GM19324 (cell line): ENCODE results near the gene GFOD1.
A peak's percentile ranks its signal among the peaks of the same experiment; 100 is the strongest.

Source experiments
- ATAC-seq: cut with Tn5 transposase; IDR thresholded peaks from one replicate; pipeline ENCODE4 v1.9.1; 2021; ENCODE audit warnings: mild to moderate bottlenecking, moderate library complexity; ENCODE audit not compliant: unreplicated experiment, low FRiP score

The GFOD1 gene

DNA sequence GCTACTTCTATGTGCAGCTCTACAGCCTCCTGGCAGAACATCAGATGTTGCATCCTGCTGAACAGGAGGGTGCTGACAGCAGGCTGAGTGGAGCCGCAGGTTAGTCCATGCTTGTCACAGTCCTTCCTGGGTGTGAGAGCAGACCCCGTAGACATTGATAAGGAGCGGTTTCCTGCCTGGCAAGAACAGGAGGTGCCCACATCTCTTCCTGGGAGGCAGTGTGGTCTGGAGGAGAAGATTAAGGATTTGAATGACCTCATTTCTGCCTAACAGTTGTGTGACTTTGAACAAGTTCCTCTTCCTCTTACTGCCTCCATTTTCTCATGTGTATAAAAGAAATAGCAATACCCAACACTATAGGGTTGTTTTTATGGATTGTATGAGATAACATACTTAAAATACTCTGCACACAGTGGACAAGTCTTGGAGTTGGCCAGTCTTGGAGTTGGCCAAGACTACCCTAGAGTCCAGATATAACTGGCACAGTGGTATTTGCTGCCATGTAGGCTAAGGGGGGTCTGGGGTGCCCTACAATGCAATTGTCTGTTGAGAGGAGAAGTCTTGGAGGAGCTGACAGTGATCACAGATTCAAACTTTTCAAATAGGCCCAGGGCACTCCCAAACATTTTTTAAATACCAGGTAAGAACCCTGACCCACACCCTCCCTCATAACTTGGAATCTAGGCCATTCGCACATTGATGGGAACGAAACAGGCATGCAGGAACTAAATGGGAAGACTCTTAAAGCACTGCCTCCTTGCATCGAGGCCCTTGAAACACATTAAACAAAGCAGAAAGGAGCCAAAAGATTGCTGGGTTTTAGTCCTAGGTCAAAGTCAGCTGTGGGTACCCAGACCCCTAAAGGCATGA, 126.5 kb downstream of the GFOD1 start:
- ATAC-seq: no peak

DNA sequence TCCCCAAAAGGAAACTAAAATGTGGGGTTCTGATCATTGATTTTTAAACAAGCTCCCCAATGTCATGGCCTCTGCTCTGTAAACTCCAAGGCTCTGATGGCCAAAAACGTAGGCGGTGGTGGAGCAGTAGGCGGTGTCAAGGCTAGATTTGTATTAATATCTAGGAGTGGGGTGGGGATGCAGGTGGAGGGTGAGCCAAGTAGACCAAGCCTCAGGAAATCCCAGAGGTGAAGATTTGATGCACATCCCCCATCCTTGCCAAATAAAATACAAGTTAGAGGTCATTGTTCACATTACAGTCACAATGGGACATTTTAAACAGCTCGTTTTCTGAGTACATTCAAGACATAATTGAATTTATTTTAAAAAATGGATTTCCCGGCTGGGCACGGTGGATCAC, 128.1 kb downstream of the GFOD1 start:
- no peak for ATAC-seq

DNA sequence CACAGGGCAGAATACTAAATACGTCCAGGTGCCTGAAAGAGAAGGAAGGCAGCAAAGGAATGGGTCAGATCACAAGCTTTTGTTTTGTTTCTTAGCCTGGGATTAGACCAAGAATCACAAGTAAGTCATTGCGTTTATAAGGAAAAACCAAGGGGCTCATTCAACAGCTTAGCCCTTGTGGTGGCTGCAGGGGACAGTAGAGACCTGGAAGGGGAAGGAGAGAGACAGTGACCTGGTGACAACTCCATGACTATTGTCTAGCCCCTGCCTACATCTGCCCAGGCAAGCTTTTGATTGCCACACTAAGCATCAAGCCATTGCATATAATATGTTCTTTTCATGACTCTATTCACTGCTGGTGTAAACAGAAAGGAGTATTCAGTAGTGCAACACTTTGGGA, 128.9 kb downstream of the GFOD1 start:
- ATAC-seq: no peak

DNA sequence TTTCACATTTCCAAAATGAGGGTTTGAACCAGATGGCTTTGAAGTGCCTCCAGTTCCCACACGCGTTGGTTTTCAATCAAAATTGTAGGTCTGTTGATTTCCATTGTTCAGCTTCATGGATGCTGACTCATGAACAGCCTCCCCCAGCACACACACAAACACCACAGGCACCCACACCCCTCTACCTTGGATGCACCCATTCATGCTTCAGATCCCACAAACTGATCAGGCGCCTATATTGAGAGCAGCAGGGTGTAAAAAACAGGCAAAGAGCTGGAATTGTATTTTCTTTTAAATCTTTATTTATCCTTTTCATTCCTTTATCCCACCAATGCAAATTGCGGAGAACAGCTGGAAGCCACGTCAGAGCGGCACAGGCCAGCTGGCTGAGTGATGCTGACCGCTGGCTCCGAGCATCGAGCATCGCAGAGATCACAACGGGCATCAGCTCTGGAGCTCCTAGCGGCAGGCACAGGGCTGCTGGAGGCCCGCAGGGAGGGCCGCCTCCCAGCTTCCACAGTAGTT, 129.8 kb downstream of the GFOD1 start:
- no peak for ATAC-seq

GRCh38 chr6:13355999-13356785, 131.2 kb downstream of the GFOD1 start:
- peak; percentile 78 for ATAC-seq

DNA sequence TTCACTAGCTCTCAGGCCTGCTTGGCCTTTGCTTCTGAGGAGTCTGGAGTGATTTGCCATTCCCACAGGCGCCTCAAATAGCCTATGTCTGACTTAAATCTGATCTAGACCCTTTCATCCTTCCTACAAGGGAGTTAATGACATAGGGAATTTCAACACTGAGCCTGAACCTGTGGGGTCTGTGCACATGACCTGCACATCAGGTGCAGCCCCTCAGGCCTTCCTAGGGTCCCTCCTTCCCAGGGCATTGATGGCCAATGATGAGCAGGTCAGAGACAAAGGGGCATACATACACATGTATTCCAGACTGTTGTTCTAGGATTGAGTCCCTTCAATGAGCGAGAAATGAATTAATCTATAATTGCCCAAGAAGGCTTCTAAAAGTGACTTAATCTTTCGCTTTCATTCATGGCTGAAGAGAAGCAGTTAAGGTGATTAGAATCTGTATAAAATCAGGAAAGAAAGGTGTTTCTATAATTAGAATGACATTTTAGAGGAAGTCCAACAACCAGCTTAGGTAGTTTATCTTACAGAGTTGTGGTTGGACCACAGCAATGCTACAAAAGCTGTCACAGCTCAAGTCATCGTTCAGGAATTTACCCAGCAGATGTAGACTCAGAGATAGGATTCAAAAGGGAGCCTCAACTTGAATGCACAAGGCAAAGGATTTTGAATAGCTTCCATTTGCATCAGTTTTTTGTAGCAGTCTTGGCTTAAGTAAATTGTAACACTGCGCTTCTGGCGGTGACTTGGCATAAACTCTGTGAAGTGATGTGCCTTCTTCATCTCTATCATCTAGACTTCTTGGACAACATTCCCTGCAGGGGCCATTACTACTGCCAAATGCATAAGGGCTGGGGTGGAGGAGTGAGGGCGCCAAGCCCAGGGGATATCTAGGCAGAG, 132.1 kb downstream of the GFOD1 start:
- ATAC-seq: peak; percentile 34

- ATAC-seq: no peak
Measured at GRCh38 chr6:13354331-13355042, 132.9 kb downstream of the GFOD1 start.

DNA sequence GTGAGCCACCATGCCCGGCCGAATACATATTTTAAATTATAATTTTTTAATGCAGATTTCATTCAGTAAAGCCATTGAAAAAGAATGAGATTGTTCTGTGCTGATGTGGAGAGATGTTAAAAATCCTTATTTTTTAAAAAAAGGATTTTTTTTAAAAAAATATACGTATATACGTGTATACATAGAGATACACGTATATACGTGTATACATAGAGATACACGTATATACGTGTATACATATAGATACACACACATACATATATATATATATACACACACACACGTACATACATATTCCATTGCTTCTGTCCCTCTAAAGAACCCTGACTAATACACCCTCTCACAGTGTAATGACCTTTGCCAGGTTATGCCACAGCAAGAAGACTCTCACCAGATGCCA, 135.2 kb downstream of the GFOD1 start:
- ATAC-seq: no peak

DNA sequence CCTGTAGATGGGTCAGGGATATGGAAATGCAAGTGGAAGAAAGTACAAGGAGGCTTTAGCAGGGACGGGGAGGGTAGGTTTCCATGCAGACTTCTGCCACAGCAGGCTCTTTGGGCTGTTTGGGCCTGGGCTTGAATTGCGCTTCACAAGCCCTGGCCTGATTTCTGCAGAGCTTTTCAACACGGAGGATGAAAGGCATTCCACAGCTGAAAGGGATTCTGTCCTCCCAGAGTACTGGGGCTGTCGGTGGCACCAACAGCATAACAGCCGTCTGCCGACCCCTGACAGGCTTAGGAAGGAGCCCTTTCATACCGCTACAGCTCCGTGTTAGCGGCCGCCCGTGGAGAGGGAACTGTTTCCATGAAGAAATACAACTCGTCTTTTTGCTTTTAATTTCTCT, 136.1 kb downstream of the GFOD1 start:
- no peak for ATAC-seq

- no peak for ATAC-seq
Measured at GRCh38 chr6:13349811-13350506, 137.4 kb downstream of the GFOD1 start.

DNA sequence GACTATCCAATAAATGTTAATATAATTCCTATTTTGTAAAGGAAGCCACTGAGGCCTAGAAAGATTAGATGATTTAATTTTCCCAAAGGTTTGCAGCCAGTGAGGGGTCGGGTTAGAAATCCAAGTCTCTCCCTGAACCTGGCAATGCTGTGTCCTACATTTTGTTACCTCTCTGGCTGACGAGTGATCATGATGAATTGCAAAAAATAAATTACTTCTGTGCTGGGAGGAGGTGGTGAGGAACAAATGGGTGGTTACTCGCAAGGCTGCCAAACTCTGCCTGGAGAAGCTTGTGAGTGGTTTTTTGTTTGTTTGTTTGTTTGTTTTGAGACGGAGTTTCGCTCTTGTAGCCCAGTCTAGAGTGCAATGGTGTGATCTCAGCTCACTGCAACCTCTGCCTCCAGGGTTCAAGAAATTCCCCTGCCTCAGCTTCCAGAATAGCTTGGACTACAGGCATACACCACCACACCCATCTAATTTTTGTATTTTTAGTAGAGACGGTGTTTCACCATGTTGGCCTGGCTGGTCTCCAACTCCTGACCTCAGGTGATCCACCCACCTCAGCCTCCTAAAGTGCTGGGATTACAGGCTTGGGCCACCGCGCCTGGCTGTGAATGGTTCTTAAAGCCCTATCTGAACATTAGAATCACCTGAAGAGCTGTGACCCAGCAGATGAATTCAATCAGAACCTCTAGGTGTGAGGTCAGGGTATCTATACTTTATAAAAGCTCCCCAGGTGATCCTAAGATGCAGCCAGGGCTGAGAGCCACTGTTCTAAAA, 138.9 kb downstream of the GFOD1 start:
- ATAC-seq: no peak

DNA sequence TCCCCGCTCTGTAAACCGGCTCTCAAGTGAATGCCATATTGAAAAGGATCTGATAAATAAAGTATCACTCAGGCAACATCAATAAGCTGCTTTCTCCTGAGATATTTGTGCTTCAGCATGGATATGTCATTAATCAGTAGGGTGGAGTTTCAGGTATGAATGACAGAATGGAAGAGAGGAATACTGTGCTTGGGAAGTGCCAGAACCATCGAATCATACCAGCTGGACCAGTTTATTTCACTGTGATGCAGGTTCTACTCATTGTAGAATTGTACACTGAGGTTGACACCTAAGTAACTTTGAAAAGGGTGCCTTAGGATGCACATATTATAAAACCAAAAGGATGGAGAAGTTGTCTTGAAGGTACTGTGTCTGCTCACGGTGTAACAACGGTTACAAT, 141.2 kb downstream of the GFOD1 start:
- no peak for ATAC-seq

DNA sequence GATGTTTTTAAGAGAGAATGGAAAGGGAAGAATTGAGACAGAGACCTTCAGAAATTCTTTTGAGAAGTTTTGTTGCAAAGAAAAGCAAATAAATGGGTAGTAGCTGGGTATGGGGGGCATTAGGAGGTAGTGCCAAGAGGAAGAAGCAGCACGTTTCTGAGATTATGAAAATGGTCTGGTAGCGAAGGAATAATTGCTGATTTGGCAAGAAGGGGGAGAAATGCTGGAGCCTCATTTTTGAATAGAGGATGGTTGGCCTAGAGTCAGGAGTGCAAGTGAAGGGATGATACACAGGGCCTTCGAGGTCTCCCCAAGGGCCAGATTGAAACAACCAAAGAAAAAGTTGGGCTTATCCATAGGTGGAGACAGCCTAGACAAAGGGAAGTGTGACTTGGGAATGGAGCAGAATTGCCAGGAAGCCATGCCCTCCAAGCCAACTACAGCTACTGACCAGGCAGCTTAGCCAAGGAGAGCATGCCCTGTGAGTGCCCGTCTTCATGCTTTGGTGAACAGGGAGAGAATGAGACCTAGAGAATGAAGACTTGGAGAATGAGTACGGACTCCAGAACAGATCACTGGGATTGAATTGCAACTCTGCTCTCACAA, 144.9 kb downstream of the GFOD1 start:
- ATAC-seq: no peak

DNA sequence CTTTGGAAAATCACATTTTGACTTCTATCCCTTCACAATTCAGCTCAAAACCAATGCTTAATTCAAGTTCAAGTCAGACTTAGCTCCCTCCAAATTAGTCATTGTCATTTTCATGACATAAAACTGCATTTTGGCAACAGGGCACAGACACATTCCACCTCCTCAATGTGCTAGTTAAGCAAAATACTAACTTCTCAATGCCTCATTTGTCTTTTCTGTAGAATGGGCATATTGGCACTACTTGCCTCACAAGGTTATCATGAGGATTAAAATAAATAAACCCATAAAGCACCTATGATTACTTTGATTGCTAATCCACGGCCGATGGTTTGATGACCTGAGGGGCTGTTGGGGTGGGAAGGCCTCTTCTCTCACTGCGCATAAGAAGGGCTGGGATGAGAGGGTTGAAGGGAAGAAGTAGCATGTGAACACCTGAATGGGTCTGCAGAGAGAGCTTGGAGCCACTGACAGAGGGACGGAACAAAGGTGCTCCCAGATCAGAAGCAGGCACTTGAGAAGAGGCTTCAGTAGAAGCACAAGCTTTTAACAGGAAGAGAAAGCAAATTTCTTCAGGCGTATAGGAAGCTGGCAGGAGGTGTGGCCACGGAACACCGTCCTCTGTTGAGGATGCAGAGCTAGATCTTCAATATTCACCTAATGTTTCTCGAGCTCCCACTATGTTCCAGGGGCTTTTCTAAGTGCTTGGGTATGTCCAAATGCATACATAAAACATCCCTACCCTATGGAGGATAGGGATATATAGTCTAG, 147.4 kb downstream of the GFOD1 start:
- no peak for ATAC-seq

GRCh38 chr6:13338038-13338437, 149.4 kb downstream of the GFOD1 start:
- no peak for ATAC-seq

DNA sequence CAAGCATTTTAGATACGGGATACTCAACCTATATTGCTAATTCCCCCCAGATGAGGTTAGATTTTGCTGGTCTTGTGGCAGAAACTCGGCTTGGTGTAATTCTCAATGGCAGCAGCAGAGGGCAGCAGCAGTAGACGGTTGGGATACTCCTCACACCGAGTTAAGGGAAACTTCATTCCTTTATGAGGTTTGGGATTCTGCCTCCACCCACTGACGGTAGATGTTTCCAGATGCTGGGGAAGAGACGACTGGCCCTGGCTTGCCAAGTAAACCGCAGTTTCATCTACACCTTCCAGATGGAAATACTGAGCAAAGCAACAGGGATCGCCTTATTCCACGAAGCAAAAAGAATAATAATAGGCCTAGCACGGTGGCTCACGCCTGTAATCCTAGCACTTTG, 150.8 kb downstream of the GFOD1 start:
- no peak for ATAC-seq

- ATAC-seq: no peak
Measured at GRCh38 chr6:13334953-13335352, 152.4 kb downstream of the GFOD1 start.

GRCh38 chr6:13332349-13332706, 155.1 kb downstream of the GFOD1 start:
- no peak for ATAC-seq
